Spinal cord (tissue), 10 donors: ENCODE measurements around the gene SMIM3. TPM values are rescaled to one million over a fixed set of nuclear protein-coding genes. Genes with fewer than 3 reads are reported as not detected.
"Not testable (repeated sequence)": the region's sequence is repeated elsewhere in the genome, so short reads cannot be mapped to it uniquely, and the experiment has no call there.

Experiments
- DNase-seq, 6 donors: peaks; one replicate each; pipeline versions ENCODE4 v3.0.0 to v3.0.0-alpha.2; 2013 to 2015; ENCODE audit warnings: low spot score in 6 of 6, low read depth in 4 of 6
- H3K27ac ChIP-seq: one replicate; pipeline ENCODE4 v1.5.1; 2013; ENCODE audit warnings: low read depth, low read length, control low read depth
- H3K27me3 ChIP-seq: one replicate; pipeline ENCODE4 v1.6.1; 2013; ENCODE audit warnings: low read length; ENCODE audit not compliant: control insufficient read depth, insufficient read depth
- H3K36me3 ChIP-seq: one replicate; pipeline ENCODE4 v1.6.1; 2013; ENCODE audit warnings: low read length; ENCODE audit not compliant: control insufficient read depth, insufficient read depth
- H3K4me1 ChIP-seq: one replicate; pipeline ENCODE4 v1.6.1; 2013; ENCODE audit warnings: low read length; ENCODE audit not compliant: control insufficient read depth, insufficient read depth
- H3K4me3 ChIP-seq: one replicate; pipeline ENCODE4 v1.5.1; 2013; ENCODE audit warnings: low read depth, low read length, control low read depth
- H3K9me3 ChIP-seq: one replicate; pipeline ENCODE4 v1.6.1; 2013; ENCODE audit warnings: low read length; ENCODE audit not compliant: control insufficient read depth, insufficient read depth
- WGBS: methylation state at CpG from one replicate; pipeline ENCODE4 v1.1.5; 2013; ENCODE audit warnings: missing lambda C conversion rate; ENCODE audit not compliant: insufficient coverage; 5-methylcytosine and 5-hydroxymethylcytosine counted together
- polyA plus RNA-seq, 2 donors: library from polyadenylated mRNA; unstranded; fragments of 120-200 nt; gene quantifications; one replicate each; pipeline ENCODE4 v1.2.1, GENCODE V29; 2013; ENCODE audit not compliant: insufficient read length in 2 of 2
- total RNA-seq, 2 donors: library from RNA; depleted of rRNA in 1 of 2; stranded (reverse); fragments of 120-200 nt in 1 of 2; fragments of >200 nt in 1 of 2; gene quantifications; one replicate each; pipeline versions ENCODE4 v1.2.3 to v1.2.4, GENCODE V29; 2013 to 2014
- donor health status: healthy.

Gene SMIM3
- total and polyA plus RNA-seq, 4 donors: 6.4 to 30.6 (median 9.5) TPM

DNA sequence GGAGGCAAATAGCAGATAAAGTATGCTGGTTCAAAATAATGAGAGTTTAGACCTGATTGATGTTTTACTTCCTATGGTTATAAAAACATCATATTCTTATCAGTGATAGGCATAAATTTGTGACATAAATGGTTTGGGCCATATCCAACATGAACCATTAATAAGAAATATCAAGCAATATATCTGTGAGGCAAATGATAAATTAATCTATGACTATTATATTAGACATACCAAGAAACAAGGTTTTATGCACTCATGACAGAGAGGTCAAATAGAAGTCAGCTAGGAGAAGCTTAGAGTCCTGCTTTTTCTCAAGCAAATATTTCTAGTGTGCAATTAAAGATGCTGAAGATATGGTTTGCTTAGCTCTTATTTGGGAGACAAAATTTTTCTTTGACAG is 10.4 kb downstream of the SMIM3 start:
- Histone ChIP-seq H3K27ac (no peak overlapping the region), H3K4me1 (no peaks in the 10 kb centered on the region)

DNA sequence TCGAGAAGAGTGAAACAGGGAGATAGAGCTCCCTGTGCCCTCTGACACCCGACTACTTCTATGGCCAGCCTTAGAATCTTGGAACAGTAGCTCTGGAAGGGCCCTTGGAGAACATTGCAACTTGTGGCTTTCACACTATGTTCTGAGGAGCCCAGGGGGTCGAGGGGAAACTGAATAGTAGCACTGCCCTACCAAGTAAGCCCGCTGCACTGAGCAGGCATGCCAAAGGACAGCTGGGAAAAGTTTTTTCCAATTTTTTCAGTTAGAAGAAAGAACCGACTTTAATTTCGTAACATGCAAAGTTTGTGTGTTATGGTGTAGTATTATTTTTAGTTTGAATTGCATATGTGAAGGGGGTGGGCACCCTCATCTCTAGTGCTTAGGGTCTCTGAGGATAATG is 10.9 kb downstream of the SMIM3 start:
- Histone ChIP-seq H3K4me1 (no peaks in the 10 kb centered on the region), H3K27me3 (no peaks in the 10 kb centered on the region), H3K27ac (no peak overlapping the region), H3K9me3 (no peaks in the 10 kb centered on the region), H3K36me3 (no peaks in the 10 kb centered on the region), H3K4me3 (no peak overlapping the region)
- no peak for DNase-seq
- 89% methylated on average over 6 of the region's 6 CpGs for WGBS

More for the DNA sequence above, 10.4 kb downstream of the SMIM3 start:
- Histone ChIP-seq H3K9me3 (no peaks in the 10 kb centered on the region), H3K4me3 (no peak overlapping the region), H3K27me3 (no peaks in the 10 kb centered on the region), H3K36me3 (no peaks in the 10 kb centered on the region)
- no peak for DNase-seq

- no peak overlapping the region for H3K27ac ChIP-seq
- H3K36me3 ChIP-seq: no peaks in the 10 kb centered on the region
- H3K9me3 ChIP-seq: no peaks in the 10 kb centered on the region
- no peaks in the 10 kb centered on the region for H3K4me1 ChIP-seq
- H3K27me3 ChIP-seq: no peaks in the 10 kb centered on the region
- WGBS: 48% methylated on average over 5 of the region's 7 CpGs
- no peak overlapping the region for H3K4me3 ChIP-seq
- DNase-seq: peak in 1 of 6 donors; percentile 17
Observed at GRCh38 chr5:150789943-150790611, 11.5 kb downstream of the SMIM3 start.

GRCh38 chr5:150791536-150791935 is 13.0 kb downstream of the SMIM3 start:
- H3K36me3 ChIP-seq: peaks cover 4% of the 10 kb centered on the region
- no peak overlapping the region for H3K27ac ChIP-seq
- no peak overlapping the region for H3K4me3 ChIP-seq
- no peaks in the 10 kb centered on the region for H3K4me1 ChIP-seq
- no peak for DNase-seq
- no peaks in the 10 kb centered on the region for H3K27me3 ChIP-seq
- no peaks in the 10 kb centered on the region for H3K9me3 ChIP-seq

GRCh38 chr5:150793423-150793888 is 14.9 kb downstream of the SMIM3 start:
- not testable (repeated sequence) for H3K9me3 ChIP-seq, H3K4me3 ChIP-seq, H3K27ac ChIP-seq, H3K27me3 ChIP-seq, DNase-seq, H3K36me3 ChIP-seq, H3K4me1 ChIP-seq
- WGBS: 86% methylated on average over 1 of the region's 2 CpGs

DNA sequence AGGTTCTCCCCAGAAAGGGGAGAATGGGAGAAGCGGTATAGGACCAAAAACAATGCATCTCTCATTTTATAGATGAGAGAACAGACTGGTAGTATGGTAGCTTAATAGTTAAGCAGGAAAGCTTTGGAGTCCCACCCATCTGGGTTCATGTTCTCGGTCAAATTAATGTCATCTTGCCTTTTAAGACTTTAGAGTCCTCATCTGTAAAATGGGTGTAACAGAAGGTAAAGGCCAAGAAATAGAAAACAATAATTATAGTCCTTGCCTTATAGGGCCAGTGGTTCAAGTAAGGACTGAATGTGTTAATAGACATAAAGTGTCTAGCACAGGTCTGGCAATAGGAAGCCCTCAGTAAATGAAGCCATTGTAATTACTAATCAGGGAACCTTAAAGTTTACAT is 16.4 kb downstream of the SMIM3 start:
- no peaks in the 10 kb centered on the region for H3K27me3 ChIP-seq
- no peak for DNase-seq
- no peaks in the 10 kb centered on the region for H3K4me1 ChIP-seq
- no peaks in the 10 kb centered on the region for H3K9me3 ChIP-seq
- no peak overlapping the region for H3K27ac ChIP-seq
- WGBS: no CpG with 5 or more reads among the region's 2 CpGs
- H3K36me3 ChIP-seq: peaks cover 4% of the 10 kb centered on the region
- no peak overlapping the region for H3K4me3 ChIP-seq

- H3K4me3 ChIP-seq: no peak overlapping the region
- H3K36me3 ChIP-seq: peaks cover 4% of the 10 kb centered on the region
- WGBS: 100% methylated on average over 1 of the region's 2 CpGs
- DNase-seq: no peak
- no peaks in the 10 kb centered on the region for H3K9me3 ChIP-seq
- H3K4me1 ChIP-seq: no peaks in the 10 kb centered on the region
- no peaks in the 10 kb centered on the region for H3K27me3 ChIP-seq
- no peak overlapping the region for H3K27ac ChIP-seq
Observed at GRCh38 chr5:150797384-150797783, 18.8 kb downstream of the SMIM3 start.

DNA sequence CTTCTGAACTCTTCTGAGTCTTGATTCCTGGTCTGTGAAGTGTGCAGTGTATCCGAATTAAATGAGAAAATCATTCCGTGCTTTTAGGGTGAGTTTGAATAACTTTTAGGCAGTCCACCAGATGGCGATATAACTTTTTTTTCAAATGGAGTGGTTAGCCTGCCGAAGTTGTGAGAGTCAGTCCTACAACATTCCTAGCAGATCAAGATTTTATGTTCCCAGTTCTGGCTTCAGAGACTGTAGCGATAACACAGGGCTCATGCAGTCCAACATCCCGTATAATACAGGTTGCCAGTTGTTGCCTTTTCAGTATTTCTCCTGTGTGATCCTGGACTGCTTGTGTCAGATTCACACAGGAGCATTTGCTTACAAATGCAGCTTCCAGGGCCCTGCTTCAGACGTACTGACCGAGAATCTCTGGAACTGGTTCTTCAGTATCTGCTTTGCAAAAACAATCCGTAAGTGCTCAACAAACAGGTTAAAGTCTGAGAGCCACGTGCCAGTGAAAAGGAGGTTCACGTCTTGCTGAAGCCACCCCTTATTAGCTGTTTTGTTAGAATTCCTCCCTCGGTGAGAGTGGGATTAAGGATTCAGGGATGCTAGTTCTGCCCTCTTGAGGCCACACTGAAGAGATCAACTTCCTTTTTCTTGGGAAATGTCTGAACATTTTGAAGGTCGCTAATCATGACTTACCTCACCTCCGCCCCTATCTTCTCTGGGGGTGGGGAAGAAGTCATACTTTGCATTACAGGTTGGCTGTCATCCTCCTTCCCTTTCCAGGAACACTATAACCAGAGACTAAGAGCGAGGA is 22.8 kb downstream of the SMIM3 start:
- WGBS: no CpG with 5 or more reads among the region's 15 CpGs
- no peaks in the 10 kb centered on the region for H3K27me3 ChIP-seq
- H3K36me3 ChIP-seq: no peaks in the 10 kb centered on the region
- peak overlapping the region; percentile 67 for H3K27ac ChIP-seq
- no peaks in the 10 kb centered on the region for H3K4me1 ChIP-seq
- no peaks in the 10 kb centered on the region for H3K9me3 ChIP-seq
- DNase-seq: peak in 5 of 6 donors; percentile 37 to 91 (median 79)
- peak overlapping the region; percentile 50 for H3K4me3 ChIP-seq

GRCh38 chr5:150804388-150804787 is 25.8 kb downstream of the SMIM3 start:
- 89% methylated on average over 6 of the region's 6 CpGs for WGBS

GRCh38 chr5:150809363-150809762 is 30.8 kb downstream of the SMIM3 start:
- H3K27me3 ChIP-seq: no peaks in the 10 kb centered on the region
- H3K27ac ChIP-seq: no peak overlapping the region
- no peak for DNase-seq
- H3K9me3 ChIP-seq: no peaks in the 10 kb centered on the region
- H3K4me3 ChIP-seq: no peak overlapping the region
- WGBS: 81% methylated on average over 3 of the region's 3 CpGs
- no peaks in the 10 kb centered on the region for H3K4me1 ChIP-seq
- H3K36me3 ChIP-seq: no peaks in the 10 kb centered on the region

More at GRCh38 chr5:150804388-150804787, 25.8 kb downstream of the SMIM3 start:
- DNase-seq: no peak
- Histone ChIP-seq H3K36me3 (no peaks in the 10 kb centered on the region), H3K27me3 (no peaks in the 10 kb centered on the region), H3K4me1 (no peaks in the 10 kb centered on the region), H3K27ac (no peak overlapping the region), H3K4me3 (no peak overlapping the region), H3K9me3 (no peaks in the 10 kb centered on the region)
